Neural cell (in vitro differentiated cells): ENCODE data around the gene PAIP1. TPM values are rescaled to one million over a fixed set of nuclear protein-coding genes. Genes with fewer than 3 reads are reported as not detected.
A peak's percentile ranks its signal among the peaks of the same experiment; 100 is the strongest.

Experiments
- H2AFZ ChIP-seq: fragments of 200-600, 300-800 bp; sonication (generic), shearing (Covaris generic); 2 replicates; pipeline ENCODE4 v1.6.0; 2014; ENCODE audit warnings: low read depth, mild to moderate bottlenecking, antibody characterized with exemption, low read length, moderate library complexity
- H3F3A ChIP-seq: fragments of 200-600 bp; shearing (Covaris generic); 2 replicates; pipeline ENCODE4 v1.6.1; 2016; ENCODE audit warnings: mild to moderate bottlenecking, moderate library complexity, mixed read lengths, antibody characterized with exemption, low read length; ENCODE audit not compliant: insufficient read depth, poor library complexity, severe bottlenecking
- H3K27ac ChIP-seq: fragments of 200-600, 300-800 bp; sonication (generic), shearing (Covaris generic); 2 replicates; pipeline ENCODE4 v1.5.1; 2014; ENCODE audit warnings: mild to moderate bottlenecking, low read length, moderate library complexity
- H3K27me3 ChIP-seq: fragments of 300-800, 200-600 bp; sonication (generic), shearing (Covaris generic); 2 replicates; pipeline ENCODE4 v1.6.0; 2014; ENCODE audit warnings: mild to moderate bottlenecking, low read depth, low read length, moderate library complexity; ENCODE audit not compliant: insufficient read depth
- H3K36me3 ChIP-seq: fragments of 300-800, 200-600 bp; sonication (generic), shearing (Covaris generic); 2 replicates; pipeline ENCODE4 v1.5.1; 2014; ENCODE audit warnings: mild to moderate bottlenecking, antibody characterized with exemption, low read length, moderate library complexity; ENCODE audit not compliant: insufficient read depth
- H3K4me2 ChIP-seq: fragments of 300-800, 200-600 bp; sonication (generic), shearing (Covaris generic); 2 replicates; pipeline ENCODE4 v1.6.0; 2014; ENCODE audit warnings: mild to moderate bottlenecking, low read length
- H3K4me3 ChIP-seq: fragments of 300-800, 200-600 bp; sonication (generic), shearing (Covaris generic); 2 replicates; pipeline ENCODE4 v1.5.1; 2014; ENCODE audit warnings: mild to moderate bottlenecking, low read length, moderate library complexity
- H3K79me2 ChIP-seq: fragments of 200-600 bp; shearing (Covaris generic); replicated peaks from 2 replicates; pipeline ENCODE4 v1.6.0; 2014; ENCODE audit warnings: mild to moderate bottlenecking, low read length, moderate library complexity; ENCODE audit not compliant: insufficient read depth
- H3K9ac ChIP-seq: fragments of 300-800, 200-600 bp; sonication (generic), shearing (Covaris generic); 2 replicates; pipeline ENCODE4 v1.6.1; 2016; ENCODE audit warnings: mild to moderate bottlenecking, low read length, mixed read lengths
- H3K9me2 ChIP-seq: fragments of 200-600 bp; shearing (Covaris generic); 2 replicates; pipeline ENCODE4 v1.6.1; 2016; ENCODE audit warnings: mild to moderate bottlenecking, low read length, mixed read lengths; ENCODE audit not compliant: insufficient read depth
- H3K9me3 ChIP-seq: fragments of 200-600, 300-800 bp; sonication (generic), shearing (Covaris generic); 2 replicates; pipeline ENCODE4 v1.6.1; 2016; ENCODE audit warnings: mild to moderate bottlenecking, mixed run types, low read length, moderate library complexity, mixed read lengths
- H4K20me1 ChIP-seq: fragments of 200-600 bp; shearing (Covaris generic); 2 replicates; pipeline ENCODE4 v1.6.1; 2016; ENCODE audit warnings: mild to moderate bottlenecking, mixed run types; ENCODE audit not compliant: insufficient read depth
- EP300 ChIP-seq: fragments of 450-650 bp; conservative IDR thresholded peaks from 2 replicates; pipeline ENCODE4 v1.6.1; 2014; ENCODE audit warnings: antibody characterized with exemption, mild to moderate bottlenecking, moderate library complexity; ENCODE audit not compliant: poor library complexity, severe bottlenecking
- MXI1 ChIP-seq: fragments of 450-650 bp; conservative IDR thresholded peaks from 2 replicates; pipeline ENCODE4 v1.6.1; 2014; ENCODE audit warnings: antibody characterized with exemption, mild to moderate bottlenecking; ENCODE audit not compliant: poor library complexity, severe bottlenecking
- REST ChIP-seq: IDR thresholded peaks from 2 replicates; pipeline ENCODE4 v1.6.1; 2012; ENCODE audit warnings: borderline replicate concordance
- SMC3 ChIP-seq: fragments of 450-650 bp; conservative IDR thresholded peaks from 2 replicates; pipeline ENCODE4 v1.6.1; 2014; ENCODE audit warnings: antibody characterized with exemption, mild to moderate bottlenecking, moderate library complexity; ENCODE audit not compliant: poor library complexity
- polyA plus RNA-seq: library from polyadenylated mRNA; depleted of rRNA; stranded (reverse); fragments of >200 nt; gene quantifications from 2 replicates; pipeline ENCODE4 v1.2.3, GENCODE V29; 2014

Gene PAIP1
- polyA plus RNA-seq, 1 donor from 2014 or later: 276 TPM

DNA sequence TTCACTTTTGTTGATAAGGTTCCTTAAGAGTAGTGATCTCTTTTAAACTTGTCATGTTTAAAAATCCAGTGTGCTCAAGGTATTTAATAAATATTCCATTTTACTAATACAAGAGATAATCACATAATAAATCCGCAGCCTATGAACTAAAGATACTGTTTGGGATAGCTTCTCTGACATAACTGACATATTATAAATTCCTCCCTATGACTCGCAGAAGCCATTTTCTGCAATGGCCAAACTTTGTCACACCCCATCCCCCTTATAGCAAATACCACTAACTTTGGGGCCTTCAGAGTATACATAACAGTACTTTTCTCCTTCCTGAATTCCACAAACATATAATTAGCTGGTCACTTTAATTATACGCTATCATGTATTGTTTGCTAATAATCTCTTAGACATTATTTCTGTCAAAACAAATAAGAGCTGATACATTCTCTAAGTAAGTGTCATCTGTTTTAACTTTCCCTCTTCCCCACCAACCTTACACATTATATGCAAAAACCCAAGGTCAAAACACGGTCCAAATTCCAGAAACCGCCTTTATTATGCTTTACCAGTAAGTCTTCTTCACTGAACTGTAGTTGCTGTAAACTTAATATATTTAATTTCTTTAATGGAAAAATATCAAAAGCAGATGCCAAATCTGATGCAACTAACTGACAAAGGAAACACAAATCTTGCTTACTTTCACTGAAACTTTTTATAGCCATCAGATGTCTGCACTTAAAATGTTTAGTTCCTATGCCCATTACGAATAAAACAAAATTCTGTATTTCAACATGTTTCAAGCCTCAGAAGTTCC, 74.2 kb downstream of the PAIP1 start:
- peak overlapping the region; percentile 71 for H3K9ac ChIP-seq
- H3K27me3 ChIP-seq: no peaks in the 10 kb centered on the region
- peak overlapping the region; percentile 60 for H3K4me2 ChIP-seq
- H3K36me3 ChIP-seq: no peaks in the 10 kb centered on the region
- H3K9me2 ChIP-seq: no peaks in the 10 kb centered on the region
- peak overlapping the region; percentile 71 for H3K27ac ChIP-seq
- H3K9me3 ChIP-seq: no peaks in the 10 kb centered on the region
- TF ChIP-seq REST: no peak
- TF ChIP-seq MXI1: no peak
- no peak for TF ChIP-seq EP300
- no peak for TF ChIP-seq SMC3
- H2AFZ ChIP-seq: peak overlapping the region; percentile 91
- no peaks in the 10 kb centered on the region for H4K20me1 ChIP-seq
- no peaks in the 10 kb centered on the region for H3F3A ChIP-seq
- H3K79me2 ChIP-seq: peaks cover 11% of the 10 kb centered on the region
- H3K4me3 ChIP-seq: peak overlapping the region; percentile 89

Other genes with a start within 250 kb of the PAIP1 start
- gene HMGCS1, start 243.7 kb downstream of the PAIP1 start, polyA plus RNA-seq: 433 and 498 TPM in 2 replicates
- not detected in 2 replicates for gene CCL28, start 144.7 kb downstream of the PAIP1 start, polyA plus RNA-seq
- gene TMEM267, start 73.2 kb downstream of the PAIP1 start, polyA plus RNA-seq: 8.0 and 9.7 TPM in 2 replicates
- gene C5orf34, start 41.9 kb downstream of the PAIP1 start, polyA plus RNA-seq: 10.4 and 12.7 TPM in 2 replicates
- gene NNT, start 46.1 kb upstream of the PAIP1 start, polyA plus RNA-seq: 120 and 132 TPM in 2 replicates